Pancreas (tissue), 10 donors: Measurements from ENCODE around the gene APBB2. TPM values are rescaled to one million over a fixed set of nuclear protein-coding genes. Genes with fewer than 3 reads are reported as not detected.
"Not testable (repeated sequence)": the region's sequence is repeated elsewhere in the genome, so short reads cannot be mapped to it uniquely, and the experiment has no call there.

ENCODE experiments used
- ATAC-seq, 4 donors: fragments of 200-7000 bp; cut with Tn5 transposase; one replicate each; pipeline versions ENCODE4 v1.8.0 to v1.9.1; 2020; ENCODE audit warnings: mild to moderate bottlenecking in 4 of 4, moderate library complexity in 4 of 4
- DNase-seq, 6 donors: peaks; one replicate each; pipeline ENCODE4 v3.0.0-alpha.2; 2020
- FAIRE-seq: peaks from 2 replicates; lab custom pipeline; 2012; peaks lifted over from hg19 to GRCh38; lab: Jason Lieb, UNC
- H3K27ac ChIP-seq, 4 donors: fragments of 200-600 bp; sonication (generic); 1 replicate in 3 of 4; 2 replicates in 1 of 4; pipeline versions ENCODE4 v1.5.0 to v1.8.0; 2020
- H3K27me3 ChIP-seq, 4 donors: fragments of 200-600 bp; one replicate each; pipeline ENCODE4 v1.8.0; 2021
- H3K36me3 ChIP-seq, 3 donors: fragments of 200-600 bp; sonication (generic) in 1 of 3; one replicate each; pipeline versions ENCODE4 v1.5.0 to v1.8.0; 2020 to 2021
- H3K4me1 ChIP-seq, 3 donors: fragments of 200-600 bp; one replicate each; pipeline ENCODE4 v1.8.0; 2021
- H3K4me3 ChIP-seq, 4 donors: fragments of 200-600 bp; sonication (generic) in 2 of 4; one replicate each; pipeline versions ENCODE4 v1.5.0 to v1.8.0; 2020 to 2021
- H3K9me3 ChIP-seq, 4 donors: fragments of 200-600 bp; one replicate each; pipeline ENCODE4 v1.8.0; 2021
- CTCF ChIP-seq, 4 donors: fragments of 200-600 bp; sonication (generic) in 3 of 4; IDR thresholded peaks; one replicate each; pipeline versions ENCODE4 v1.5.0 to v1.8.0; 2021; ENCODE audit warnings: antibody characterized with exemption in 4 of 4
- WGBS, 2 donors: extraction: QIAGEN DNeasy Blood & Tissue Kit; methylation state at CpG; one replicate each; pipeline ENCODE4 v1.1.7; 2013; 5-methylcytosine and 5-hydroxymethylcytosine counted together
- intact Hi-C, 3 donors: fragments of 100-400 bp; cut with DNase I; formaldehyde crosslinking; loops; one replicate each; pipeline versions ENCODE4 v1.11.1 to v1.14.2; 2022
- polyA plus RNA-seq, 2 donors: library from polyadenylated mRNA; stranded (reverse); fragments of 200-250 nt; gene quantifications; one replicate each; pipeline ENCODE4 v1.2.3, GENCODE V29; 2013
- total RNA-seq, 6 donors: library from RNA; stranded (reverse); fragmentation: NEBNext Ultra II Directional in 4 of 6; extraction: Animal tissue kit (Norgen Biotek cat#: 25700) in 4 of 6; gene quantifications; one replicate each; pipeline versions ENCODE4 v1.2.1 to v1.2.4, GENCODE V29; 2021 to 2023
- donor health status: healthy with polysubstance abuse.
- donor health status: DM: no; HTN: no; CAD: no; lungs with moderate emphysema.
- donor health status: DM: no; HTN: no; CAD: no.
- donor health status: control.
- donor health status: control.
- donor health status: Bipolar disorder and iron deficiency.
- donor health status: DM: yes; HTN: yes; CAD: no.
- donor health status: DM: no; HTN: no; CAD: no.
- donor health status: DM: no; HTN: no; CAD: no.
- donor health status: DM: yes; HTN: yes; CAD: no.

The APBB2 gene
- total and polyA plus RNA-seq, 8 donors: 9.1 to 21.6 (median 11.5) TPM

GRCh38 chr4:41150401-41150800, 63.9 kb downstream of the APBB2 start:
- TF ChIP-seq CTCF (IDR thresholded peaks at IDR 0.05): no peak
- 71 to 73% methylated on average over 2 of the region's 2 CpGs for WGBS, 2 donors
- Histone ChIP-seq H3K4me1 (peaks cover 5 to 8% (median 7%) of the 10 kb centered on the region in 3 donors), H3K27ac (no peak overlapping the region), H3K9me3 (no peaks in the 10 kb centered on the region), H3K27me3 (no peaks in the 10 kb centered on the region), H3K4me3 (no peak overlapping the region), H3K36me3 (no peaks in the 10 kb centered on the region)
- FAIRE-seq (no peak), DNase-seq (no peak), ATAC-seq (no peak)
- intact Hi-C loops: no loop called here

GRCh38 chr4:41149568-41149967, 64.8 kb downstream of the APBB2 start:
- peaks cover 4 to 13% (median 10%) of the 10 kb centered on the region in 3 donors for H3K4me1 ChIP-seq
- H3K4me3 ChIP-seq, H3K36me3 ChIP-seq, H3K9me3 ChIP-seq, DNase-seq, H3K27me3 ChIP-seq, FAIRE-seq, intact Hi-C loops, ATAC-seq, H3K27ac ChIP-seq: not testable (repeated sequence)
- WGBS, 2 donors: 93 to 96% methylated on average over 4 of the region's 4 CpGs

DNA sequence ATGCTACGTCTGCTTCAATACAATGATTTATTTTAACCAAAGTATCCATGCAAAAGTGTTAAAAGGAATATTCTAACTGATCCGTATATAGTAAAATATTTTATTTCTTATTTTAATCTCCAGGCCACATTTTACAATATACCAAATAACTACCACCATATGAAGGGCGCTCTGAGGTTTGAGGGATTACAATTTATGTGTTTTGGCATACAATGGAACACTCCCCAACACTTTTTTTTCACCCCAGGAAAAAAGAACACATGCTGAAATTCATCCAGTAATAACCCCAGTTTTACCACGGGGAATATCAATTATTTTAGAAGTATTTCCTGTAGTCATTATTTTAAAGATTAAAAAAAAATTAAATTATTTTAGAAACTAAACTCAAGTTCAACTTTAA, 65.4 kb downstream of the APBB2 start:
- intact Hi-C loops: no loop called here
- 87 to 90% methylated on average over 4 of the region's 4 CpGs for WGBS, 2 donors

DNA sequence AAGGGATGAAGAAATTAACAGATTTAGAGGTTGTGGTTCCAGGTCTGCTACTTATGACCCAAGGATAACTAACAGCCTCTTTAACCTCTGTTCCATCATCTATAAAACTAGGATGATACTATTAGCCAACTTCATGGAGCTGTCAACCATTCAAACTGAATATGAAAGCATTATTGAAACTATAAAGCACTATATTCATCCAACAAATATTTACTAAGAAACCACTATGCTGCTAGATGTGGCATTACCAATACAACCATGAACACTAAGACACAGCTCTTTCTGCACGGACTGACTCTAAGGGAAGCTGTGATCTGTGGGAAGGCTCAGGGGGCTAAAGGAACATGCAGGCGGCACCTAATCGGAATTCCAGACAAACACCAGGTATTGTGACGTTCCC, 66.0 kb downstream of the APBB2 start:
- no peak for FAIRE-seq
- Histone ChIP-seq H3K36me3 (no peaks in the 10 kb centered on the region), H3K4me1 (peaks cover 0 to 12% (median 9%) of the 10 kb centered on the region in 3 donors), H3K27ac (no peak overlapping the region), H3K9me3 (no peaks in the 10 kb centered on the region), H3K4me3 (no peak overlapping the region), H3K27me3 (no peaks in the 10 kb centered on the region)
- intact Hi-C loops: no loop called here
- no peak for TF ChIP-seq CTCF (IDR thresholded peaks at IDR 0.05)
- no peak for DNase-seq
- 92 to 96% methylated on average over 4 of the region's 4 CpGs for WGBS, 2 donors
- ATAC-seq: no peak

More for the DNA sequence above, 65.4 kb downstream of the APBB2 start:
- no peaks in the 10 kb centered on the region for H3K27me3 ChIP-seq
- no peak for DNase-seq
- H3K36me3 ChIP-seq: no peaks in the 10 kb centered on the region
- H3K9me3 ChIP-seq: no peaks in the 10 kb centered on the region
- no peak overlapping the region for H3K4me3 ChIP-seq
- no peak for TF ChIP-seq CTCF (IDR thresholded peaks at IDR 0.05)
- H3K27ac ChIP-seq: no peak overlapping the region
- H3K4me1 ChIP-seq: peaks cover 0 to 15% (median 9%) of the 10 kb centered on the region in 3 donors
- FAIRE-seq: no peak
- ATAC-seq: no peak

DNA sequence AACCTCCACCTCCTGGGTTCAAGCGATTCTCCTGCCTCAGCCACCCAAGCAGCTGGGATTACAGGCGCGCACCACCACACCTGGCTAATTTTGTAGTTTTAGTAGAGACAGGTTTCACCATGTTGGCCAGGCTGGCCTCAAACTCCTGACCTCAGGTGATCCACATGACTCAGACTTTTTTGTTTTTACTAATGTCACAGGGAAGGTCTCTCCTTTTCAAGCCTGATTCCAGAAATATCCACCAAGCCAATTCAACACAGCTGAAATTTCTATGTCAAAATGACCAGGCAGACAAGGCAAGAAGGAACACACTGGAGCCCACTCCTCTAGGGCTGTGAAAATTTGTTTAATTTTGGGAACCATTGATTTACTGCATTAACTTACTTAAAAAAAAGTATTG, 66.8 kb downstream of the APBB2 start:
- 93 to 98% methylated on average over 3 of the region's 3 CpGs for WGBS, 2 donors
- peaks cover 0 to 18% (median 11%) of the 10 kb centered on the region in 3 donors for H3K4me1 ChIP-seq
- DNase-seq, intact Hi-C loops, H3K27ac ChIP-seq, FAIRE-seq, H3K36me3 ChIP-seq, H3K4me3 ChIP-seq, H3K27me3 ChIP-seq, ATAC-seq, H3K9me3 ChIP-seq: not testable (repeated sequence)

GRCh38 chr4:41146716-41147506, 67.4 kb downstream of the APBB2 start:
- DNase-seq: no peak
- no peaks in the 10 kb centered on the region for H3K9me3 ChIP-seq
- intact Hi-C loops: no loop called here
- H3K36me3 ChIP-seq: no peaks in the 10 kb centered on the region
- H3K27me3 ChIP-seq: no peaks in the 10 kb centered on the region
- FAIRE-seq: no peak
- H3K27ac ChIP-seq: no peak overlapping the region
- 84 to 89% methylated on average over 14 of the region's 14 CpGs for WGBS, 2 donors
- H3K4me1 ChIP-seq: peaks cover 0 to 24% (median 17%) of the 10 kb centered on the region in 3 donors
- ATAC-seq: peak in 1 of 4 donors; percentile 31
- TF ChIP-seq CTCF (IDR thresholded peaks at IDR 0.05): no peak
- no peak overlapping the region for H3K4me3 ChIP-seq
